HG02870 (cell line): ENCODE results near the gene KLF16.

ENCODE experiments used
- ATAC-seq: cut with Tn5 transposase; IDR thresholded peaks from one replicate; pipeline ENCODE4 v1.9.1; 2021; ENCODE audit warnings: mild to moderate bottlenecking, moderate library complexity; ENCODE audit not compliant: unreplicated experiment

KLF16 gene

GRCh38 chr19:1856345-1856697 lies 7.1 kb downstream of the KLF16 start:
- no peak for ATAC-seq

GRCh38 chr19:1855828-1856255 lies 7.5 kb downstream of the KLF16 start:
- ATAC-seq: no peak

- no peak for ATAC-seq
Observed at GRCh38 chr19:1855040-1855827, 8.1 kb downstream of the KLF16 start.

GRCh38 chr19:1854542-1855039 lies 8.8 kb downstream of the KLF16 start:
- no peak for ATAC-seq

GRCh38 chr19:1854039-1854541 lies 9.3 kb downstream of the KLF16 start:
- no peak for ATAC-seq

- ATAC-seq: no peak
Observed at GRCh38 chr19:1853295-1854038, 9.9 kb downstream of the KLF16 start.

GRCh38 chr19:1852581-1853128 lies 10.7 kb downstream of the KLF16 start:
- ATAC-seq: no peak

- no peak for ATAC-seq
Observed at GRCh38 chr19:1851654-1852580, 11.5 kb downstream of the KLF16 start.

GRCh38 chr19:1850809-1851653 lies 12.3 kb downstream of the KLF16 start:
- no peak for ATAC-seq

GRCh38 chr19:1849886-1850398 lies 13.4 kb downstream of the KLF16 start:
- no peak for ATAC-seq

GRCh38 chr19:1849132-1849474 lies 14.3 kb downstream of the KLF16 start:
- ATAC-seq: no peak

GRCh38 chr19:1848399-1849131 lies 14.8 kb downstream of the KLF16 start, which contains the start of gene REXO1:
REXO1 (minus strand) TSS chr19:1848483; CDS start chr19:1848358, 125 bp downstream.
- peak; percentile 68 for ATAC-seq

GRCh38 chr19:1847684-1848398 lies 15.5 kb downstream of the KLF16 start:
- peak; percentile 12 for ATAC-seq

GRCh38 chr19:1847348-1847683 lies 16.1 kb downstream of the KLF16 start:
- no peak for ATAC-seq

- no peak for ATAC-seq
Observed at GRCh38 chr19:1846517-1847204, 16.7 kb downstream of the KLF16 start.

- ATAC-seq: no peak
Observed at GRCh38 chr19:1845642-1846041, 17.7 kb downstream of the KLF16 start.

GRCh38 chr19:1845125-1845515 lies 18.3 kb downstream of the KLF16 start:
- ATAC-seq: no peak
